ENCODE measurements around the gene TIMM22.

- TF ChIP-seq CTCF (IDR thresholded peaks at IDR 0.05) (no peak), POLR2AphosphoS5 (IDR thresholded peaks at IDR 0.05) (no peak)
Observed at GRCh38 chr17:1041746-1042145, 44.8 kb downstream of the TIMM22 start.

All from suprapubic skin (tissue), 3 donors.